ES-I3 (cell line): ENCODE data around the gene B3GALT5.
"Not testable (repeated sequence)": the region's sequence is repeated elsewhere in the genome, so short reads cannot be mapped to it uniquely, and the experiment has no call there.

ENCODE experiments used
- H3K36me3 ChIP-seq: 2 replicates; pipeline ENCODE4 v1.6.1; 2013; ENCODE audit warnings: mild to moderate bottlenecking, low read length, control low read depth, moderate library complexity; ENCODE audit not compliant: insufficient read depth
- H3K4me1 ChIP-seq: 2 replicates; pipeline ENCODE4 v1.6.1; 2013; ENCODE audit warnings: mild to moderate bottlenecking, control low read depth, low read length; ENCODE audit not compliant: insufficient read depth
- H3K9ac ChIP-seq: 2 replicates; pipeline ENCODE4 v1.6.1; 2013; ENCODE audit warnings: low read depth, mild to moderate bottlenecking, low read length, moderate library complexity
- H3K9me3 ChIP-seq: 2 replicates; pipeline ENCODE4 v1.6.1; 2013; ENCODE audit warnings: mild to moderate bottlenecking, low read length, moderate library complexity; ENCODE audit not compliant: control insufficient read depth, insufficient read depth

The B3GALT5 gene

DNA sequence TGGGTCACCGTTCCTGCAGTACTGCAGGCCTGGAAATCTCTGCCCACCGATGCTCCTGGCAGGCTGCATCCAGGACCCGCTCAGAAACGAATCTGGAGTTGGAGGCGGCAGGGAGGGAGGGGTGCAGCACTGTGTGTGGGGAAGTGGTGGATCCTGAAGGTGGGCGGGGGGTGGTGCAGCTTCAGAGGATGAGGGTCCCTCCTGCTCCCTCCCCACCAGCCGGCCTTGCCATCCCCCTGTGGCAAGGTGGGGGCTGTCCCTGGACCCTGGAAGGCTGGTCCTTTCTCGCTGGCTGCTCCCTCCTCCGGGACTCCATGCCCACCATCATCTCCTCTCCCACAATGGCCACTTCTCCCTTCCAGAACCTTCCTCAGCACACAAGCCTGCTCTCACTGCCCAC is 60.4 kb downstream of the B3GALT5 start:
- Histone ChIP-seq H3K9me3 (no peaks in the 10 kb centered on the region), H3K9ac (no peak overlapping the region), H3K4me1 (0 out of 2 replicates have a peak, but pooled peaks cover 4% of the 10 kb centered on the region), H3K36me3 (no peaks in the 10 kb centered on the region)

DNA sequence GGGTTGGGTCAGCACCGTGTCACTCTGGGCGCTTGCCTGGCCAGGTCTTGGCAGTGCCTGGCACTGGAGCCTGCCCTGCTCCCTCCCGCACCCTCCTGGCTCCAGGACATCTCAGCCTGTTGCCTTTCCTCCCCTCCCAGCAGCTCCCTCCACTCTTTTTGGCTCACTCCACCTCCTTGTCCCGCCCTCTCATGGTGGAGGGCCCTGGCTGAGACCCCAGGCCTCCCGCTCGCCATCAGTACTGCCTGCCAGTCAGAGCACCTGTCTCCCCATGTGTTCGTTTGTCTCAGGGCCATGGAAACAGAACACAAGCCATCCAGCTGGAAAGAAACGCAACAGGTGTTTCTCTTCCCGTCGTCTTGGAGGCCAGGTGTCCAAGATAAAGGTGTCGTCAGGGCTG is 61.0 kb downstream of the B3GALT5 start:
- H3K9me3 ChIP-seq: peaks cover 5% of the 10 kb centered on the region; the same call in 1 of the 2 replicates
- H3K36me3 ChIP-seq: no peaks in the 10 kb centered on the region
- no peak overlapping the region for H3K9ac ChIP-seq
- 0 out of 2 replicates have a peak, but pooled peaks cover 4% of the 10 kb centered on the region for H3K4me1 ChIP-seq

DNA sequence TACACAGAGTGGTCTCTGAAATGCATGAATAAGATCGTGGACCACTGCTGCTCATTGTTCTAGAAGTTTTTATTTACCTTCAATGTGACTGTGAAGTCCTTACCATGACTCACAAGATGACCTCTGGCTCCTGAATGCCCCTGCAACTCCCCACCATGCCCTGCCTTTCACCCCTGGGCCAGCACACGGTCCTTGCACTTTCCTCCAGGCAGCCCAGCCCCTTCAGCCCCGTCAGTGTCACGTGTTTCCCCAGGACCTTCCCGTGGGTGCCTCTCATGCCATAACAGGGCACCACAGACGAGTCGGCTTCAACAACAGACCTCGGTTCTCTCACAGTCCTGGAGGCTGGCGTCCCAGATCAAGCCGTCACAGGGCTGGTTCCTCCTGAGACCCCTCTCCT is 62.1 kb downstream of the B3GALT5 start:
- Histone ChIP-seq H3K9ac (no peak overlapping the region), H3K36me3 (no peaks in the 10 kb centered on the region), H3K4me1 (0 out of 2 replicates have a peak, but pooled peaks cover 4% of the 10 kb centered on the region), H3K9me3 (peaks cover 7% of the 10 kb centered on the region; the same call in 1 of the 2 replicates)

DNA sequence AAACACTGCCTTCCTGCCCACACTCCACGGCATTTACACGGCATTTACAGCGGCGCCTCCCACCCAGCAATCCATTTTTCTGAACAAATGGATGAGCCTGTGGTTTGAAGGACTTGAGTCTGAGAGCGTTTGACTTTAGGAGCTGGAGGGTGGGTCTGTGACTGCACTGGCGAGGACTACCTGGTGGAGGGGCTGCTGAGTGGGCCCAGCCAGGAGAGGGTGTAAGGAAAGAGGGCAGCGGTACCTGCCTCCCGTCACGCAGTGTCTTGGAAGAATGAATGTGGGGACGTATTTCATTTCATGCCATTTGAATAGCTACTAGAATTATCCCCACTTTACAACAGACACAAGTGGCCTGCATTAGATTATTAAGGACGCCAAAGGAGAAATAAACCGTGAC is 62.9 kb downstream of the B3GALT5 start:
- Histone ChIP-seq H3K9me3 (peaks cover 7% of the 10 kb centered on the region; the same call in 1 of the 2 replicates), H3K9ac (no peak overlapping the region), H3K4me1 (0 out of 2 replicates have a peak, but pooled peaks cover 4% of the 10 kb centered on the region), H3K36me3 (no peaks in the 10 kb centered on the region)

DNA sequence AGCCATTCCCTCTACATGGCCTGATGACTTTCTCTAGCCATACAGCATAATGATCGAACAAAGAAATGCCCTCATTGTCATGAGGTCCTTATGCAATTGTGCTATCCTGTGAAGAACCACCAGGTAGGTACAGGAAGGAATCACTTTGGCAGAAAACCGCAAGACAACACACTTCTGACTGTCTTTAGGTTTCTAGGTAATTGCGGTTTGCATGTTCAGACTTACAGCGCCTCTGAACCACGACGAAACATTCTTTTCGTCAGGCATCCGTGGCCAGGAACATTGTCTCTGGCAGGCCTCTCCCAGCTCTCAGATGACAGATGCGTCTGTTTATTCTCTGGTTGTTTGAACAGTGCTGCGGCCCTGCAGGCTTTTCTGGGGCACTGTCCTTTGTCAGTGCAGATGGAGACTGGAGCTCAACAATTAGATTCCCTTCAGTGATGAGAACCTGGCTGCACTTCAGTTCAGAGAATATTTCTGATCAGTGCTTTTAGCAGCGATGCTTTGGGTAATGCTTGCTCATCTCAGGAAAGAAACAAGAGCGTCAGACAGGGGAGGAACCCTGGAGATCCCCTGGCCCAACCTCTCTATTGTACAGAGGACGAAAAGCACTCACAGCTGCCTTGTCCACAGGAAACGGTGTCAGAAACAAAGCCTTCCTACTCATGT is 63.4 kb downstream of the B3GALT5 start:
- Histone ChIP-seq H3K36me3 (no peaks in the 10 kb centered on the region), H3K9ac (no peak overlapping the region), H3K4me1 (0 out of 2 replicates have a peak, but pooled peaks cover 4% of the 10 kb centered on the region), H3K9me3 (peaks cover 7% of the 10 kb centered on the region; the same call in 1 of the 2 replicates)

DNA sequence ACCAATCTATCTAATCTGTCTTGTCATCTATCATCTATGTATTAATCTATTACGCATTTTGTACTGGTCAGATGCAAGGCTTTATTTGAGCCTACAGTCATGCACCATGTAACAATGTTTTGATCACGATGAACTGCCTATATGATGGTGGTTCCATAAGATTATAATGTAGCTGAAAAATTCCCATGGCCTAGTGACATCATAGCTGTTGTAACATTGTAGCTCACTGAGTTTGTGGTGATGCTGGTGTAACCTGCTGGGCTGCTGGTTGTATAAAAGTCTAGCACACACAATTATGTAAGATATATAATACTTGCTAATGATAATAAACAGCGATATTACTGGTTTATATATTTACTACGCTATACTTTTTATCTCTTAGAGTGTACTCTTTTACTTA is 67.5 kb downstream of the B3GALT5 start:
- Histone ChIP-seq H3K36me3 (no peaks in the 10 kb centered on the region), H3K9me3 (peaks cover 19% of the 10 kb centered on the region), H3K9ac (no peak overlapping the region), H3K4me1 (0 out of 2 replicates have a peak, but pooled peaks cover 4% of the 10 kb centered on the region)

DNA sequence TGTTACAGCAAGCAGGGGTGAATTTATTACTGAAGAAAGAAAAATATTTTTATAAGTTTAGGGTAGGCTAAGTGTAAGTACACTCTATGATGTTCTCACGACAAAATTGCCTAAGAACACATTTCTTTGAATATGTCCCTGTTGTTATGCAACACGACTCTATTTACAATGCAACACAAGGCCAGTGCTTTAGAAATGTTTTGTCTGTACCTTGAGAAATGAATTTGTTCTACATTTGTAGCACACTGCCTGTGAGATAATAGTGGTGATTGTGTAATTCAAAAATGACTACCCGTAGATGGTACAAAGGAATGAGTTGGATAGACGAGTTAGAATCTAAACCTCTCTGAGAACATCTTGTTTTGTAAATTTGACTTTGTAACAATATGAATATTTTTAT is 68.5 kb downstream of the B3GALT5 start:
- Histone ChIP-seq H3K9ac (no peak overlapping the region), H3K9me3 (peaks cover 19% of the 10 kb centered on the region), H3K4me1 (no peaks in the 10 kb centered on the region), H3K36me3 (no peaks in the 10 kb centered on the region)

DNA sequence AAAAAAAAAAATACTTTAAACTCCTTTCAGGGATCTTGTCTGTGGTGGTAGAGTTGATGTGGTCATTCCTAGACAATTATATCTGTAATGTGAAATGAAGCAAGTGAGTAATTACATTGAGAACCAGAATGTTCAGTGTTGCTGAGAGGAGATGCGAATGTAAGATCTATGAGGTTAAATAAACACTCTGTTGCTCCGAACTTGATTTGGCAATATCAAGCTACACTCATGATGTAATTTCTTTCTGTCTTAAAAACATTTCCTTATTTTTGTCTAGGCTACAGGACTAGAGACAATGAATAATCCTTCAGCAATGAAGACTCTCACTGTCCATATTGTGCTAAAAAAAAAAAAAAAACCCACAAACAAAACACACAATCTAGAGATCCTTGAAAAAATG is 69.1 kb downstream of the B3GALT5 start:
- Histone ChIP-seq H3K9me3 (peaks cover 19% of the 10 kb centered on the region), H3K4me1 (no peaks in the 10 kb centered on the region), H3K9ac (no peak overlapping the region), H3K36me3 (no peaks in the 10 kb centered on the region)

DNA sequence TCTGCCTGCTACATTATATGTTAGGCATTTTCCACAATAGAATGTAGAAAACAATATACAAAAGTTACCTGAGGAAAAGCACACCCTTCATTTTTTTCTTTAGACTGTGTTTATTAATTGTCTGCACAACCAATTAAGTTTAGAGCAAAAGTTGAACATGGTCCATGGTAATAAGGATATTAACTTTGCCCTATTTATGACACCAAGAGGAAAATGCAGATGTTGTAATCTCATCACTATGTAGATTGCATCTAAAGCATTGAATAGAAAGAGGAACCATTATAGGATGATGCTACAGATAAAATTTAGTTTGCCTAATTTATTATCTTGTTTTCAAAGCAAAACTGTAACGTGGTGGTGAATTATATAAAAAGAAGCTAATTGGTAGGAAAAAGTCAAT is 72.5 kb downstream of the B3GALT5 start:
- Histone ChIP-seq H3K4me1 (no peaks in the 10 kb centered on the region), H3K9me3 (peaks cover 12% of the 10 kb centered on the region; the same call in 1 of the 2 replicates), H3K9ac (no peak overlapping the region), H3K36me3 (no peaks in the 10 kb centered on the region)

DNA sequence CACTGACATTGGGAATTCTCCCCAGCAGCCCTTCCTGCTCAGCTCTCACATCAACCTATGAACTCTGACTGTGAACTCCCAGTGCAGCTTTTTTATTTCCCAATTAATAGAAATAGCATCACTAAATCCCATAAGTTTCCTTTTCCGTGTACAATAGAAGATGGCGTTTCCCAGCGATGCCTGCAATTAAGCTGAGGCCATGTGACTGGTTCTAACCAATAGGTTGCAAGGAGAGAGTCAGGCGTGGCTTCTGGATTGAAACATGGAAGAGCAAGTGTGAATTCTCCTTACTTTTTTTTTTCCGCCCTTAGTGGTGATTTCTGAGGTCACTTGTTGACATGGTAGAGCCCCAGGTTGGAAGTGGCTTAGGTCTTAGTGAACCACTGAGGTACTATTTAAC is 73.3 kb downstream of the B3GALT5 start:
- H3K4me1 ChIP-seq: no peaks in the 10 kb centered on the region
- no peak overlapping the region for H3K9ac ChIP-seq
- no peaks in the 10 kb centered on the region for H3K36me3 ChIP-seq
- H3K9me3 ChIP-seq: peaks cover 12% of the 10 kb centered on the region; the same call in 1 of the 2 replicates

DNA sequence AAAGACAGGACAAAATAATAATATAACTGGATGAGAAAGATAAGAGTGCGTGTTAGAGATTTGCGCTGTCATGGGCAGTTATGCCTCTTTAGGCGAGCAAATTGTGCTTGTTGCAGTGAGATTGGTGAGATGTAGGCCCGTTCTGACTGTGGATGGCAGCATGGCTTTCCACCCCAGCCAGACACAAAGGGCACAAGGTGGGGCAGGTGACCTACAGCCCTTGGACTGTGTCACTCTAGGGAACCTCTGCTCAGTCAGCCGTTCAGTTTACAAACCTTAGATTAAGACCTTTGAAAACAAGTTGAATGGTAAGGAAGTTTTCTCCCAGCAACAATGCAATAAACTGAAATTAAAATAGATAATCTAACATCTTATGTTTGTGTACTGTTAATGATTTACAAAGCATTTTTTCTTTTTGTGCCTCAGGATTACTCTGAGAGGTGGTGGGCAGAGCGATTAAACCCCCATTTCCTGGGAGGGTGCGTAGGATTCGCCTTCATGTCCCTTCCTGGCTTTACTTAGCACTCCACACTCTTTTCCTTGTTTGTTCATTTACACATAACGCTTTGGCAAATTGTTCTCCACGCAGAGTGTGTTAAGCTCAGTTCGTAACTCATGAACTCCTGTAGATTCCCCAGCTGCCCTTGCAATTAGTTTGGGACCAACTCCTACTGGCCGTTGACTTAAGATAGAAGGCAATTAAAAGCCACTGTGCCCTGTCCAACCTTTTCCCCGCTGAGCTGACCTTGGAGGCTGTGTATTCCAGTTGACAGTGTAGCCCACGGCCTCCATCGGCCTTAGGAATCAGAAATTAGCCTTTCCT is 74.1 kb downstream of the B3GALT5 start:
- H3K9me3 ChIP-seq: peaks cover 15% of the 10 kb centered on the region; the same call in 1 of the 2 replicates
- H3K4me1 ChIP-seq: no peaks in the 10 kb centered on the region
- H3K9ac ChIP-seq: no peak overlapping the region
- H3K36me3 ChIP-seq: no peaks in the 10 kb centered on the region

DNA sequence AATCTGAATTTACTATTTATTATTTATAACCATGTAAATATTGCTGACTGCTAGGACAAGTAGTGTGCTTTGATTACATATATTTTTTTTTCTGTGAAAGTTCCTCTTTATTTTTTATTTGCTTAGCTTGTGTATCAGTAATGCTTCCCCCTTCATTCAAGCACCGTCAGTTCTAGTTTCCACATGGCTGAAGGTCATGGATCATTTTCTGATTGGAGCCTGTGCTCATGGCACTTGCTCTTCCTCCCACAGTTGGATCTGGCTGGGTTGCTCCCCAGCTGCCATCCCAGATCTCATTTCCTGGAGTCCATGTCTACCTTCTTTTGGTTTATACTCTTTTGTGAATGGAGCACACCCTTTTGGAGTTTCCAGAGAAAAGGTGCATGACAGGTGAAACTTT is 75.3 kb downstream of the B3GALT5 start:
- no peak overlapping the region for H3K9ac ChIP-seq
- no peaks in the 10 kb centered on the region for H3K4me1 ChIP-seq
- no peaks in the 10 kb centered on the region for H3K36me3 ChIP-seq
- H3K9me3 ChIP-seq: peaks cover 12% of the 10 kb centered on the region; the same call in 1 of the 2 replicates

DNA sequence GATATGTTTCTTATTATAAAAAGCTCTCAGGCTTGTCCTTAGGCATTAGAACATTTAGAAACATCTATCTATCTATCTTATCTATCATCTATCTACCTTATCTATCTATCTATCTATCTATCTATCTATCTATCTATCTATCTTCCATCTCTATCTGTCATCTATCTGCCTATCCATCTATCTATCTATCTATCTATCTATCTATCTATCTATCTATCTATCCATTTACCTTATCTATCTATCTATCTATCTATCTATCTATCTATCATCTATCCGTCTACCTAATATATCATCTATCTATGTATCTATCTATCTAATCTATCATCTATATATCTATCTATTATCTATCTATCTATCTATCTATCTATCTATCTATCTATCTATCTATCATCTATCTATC is 77.1 kb downstream of the B3GALT5 start:
- H3K4me1 ChIP-seq, H3K36me3 ChIP-seq, H3K9me3 ChIP-seq, H3K9ac ChIP-seq: not testable (repeated sequence)

DNA sequence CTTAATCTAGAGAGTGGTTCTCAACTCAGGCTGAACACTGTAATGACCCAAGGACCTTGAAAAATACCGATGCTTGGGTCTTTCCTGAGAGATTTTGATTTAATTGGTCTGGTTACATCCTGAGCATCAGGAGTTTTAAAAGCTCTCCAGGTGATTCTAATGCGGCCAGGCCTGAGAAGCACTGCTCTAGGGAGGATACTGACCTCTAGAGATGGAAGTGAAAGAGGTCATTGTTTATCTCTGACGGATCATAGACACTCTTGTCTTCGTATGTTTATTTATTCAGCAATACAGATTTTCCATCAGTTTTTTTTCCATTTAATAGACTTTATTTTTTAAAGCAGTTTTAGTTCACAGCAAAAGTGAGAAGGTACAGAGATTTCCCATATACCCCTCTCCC is 77.7 kb downstream of the B3GALT5 start:
- Histone ChIP-seq H3K4me1 (no peaks in the 10 kb centered on the region), H3K9me3 (peaks cover 4% of the 10 kb centered on the region; the same call in 1 of the 2 replicates), H3K36me3 (no peaks in the 10 kb centered on the region), H3K9ac (no peak overlapping the region)

DNA sequence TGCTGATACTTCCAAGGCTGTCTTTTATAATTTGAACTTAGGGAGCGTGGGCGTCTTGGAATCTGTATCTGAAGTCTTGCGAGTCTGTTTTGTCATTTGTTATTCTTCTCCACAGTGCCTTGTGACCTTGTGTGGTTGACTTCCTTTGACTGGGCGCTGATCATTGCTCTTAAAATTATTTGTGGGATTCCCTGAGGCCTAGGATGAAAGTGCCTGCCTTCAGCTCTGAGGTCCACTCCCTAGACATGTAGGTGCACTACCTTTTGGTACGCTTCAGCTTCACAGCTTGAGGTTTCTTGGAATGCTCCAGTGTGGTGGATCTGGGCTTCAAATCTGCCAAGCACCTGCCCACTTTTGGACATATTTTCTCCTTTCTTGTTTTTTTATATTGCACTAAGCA is 82.0 kb downstream of the B3GALT5 start:
- Histone ChIP-seq H3K9me3 (peaks cover 4% of the 10 kb centered on the region; the same call in 1 of the 2 replicates), H3K4me1 (no peaks in the 10 kb centered on the region), H3K36me3 (no peaks in the 10 kb centered on the region), H3K9ac (no peak overlapping the region)
